HG02759 (cell line): Measurements from ENCODE around the gene SASH3.

Experiments used
- ATAC-seq: cut with Tn5 transposase; IDR thresholded peaks from one replicate; pipeline ENCODE4 v1.9.1; 2021; ENCODE audit warnings: mild to moderate bottlenecking, moderate library complexity; ENCODE audit not compliant: unreplicated experiment

Gene SASH3

DNA sequence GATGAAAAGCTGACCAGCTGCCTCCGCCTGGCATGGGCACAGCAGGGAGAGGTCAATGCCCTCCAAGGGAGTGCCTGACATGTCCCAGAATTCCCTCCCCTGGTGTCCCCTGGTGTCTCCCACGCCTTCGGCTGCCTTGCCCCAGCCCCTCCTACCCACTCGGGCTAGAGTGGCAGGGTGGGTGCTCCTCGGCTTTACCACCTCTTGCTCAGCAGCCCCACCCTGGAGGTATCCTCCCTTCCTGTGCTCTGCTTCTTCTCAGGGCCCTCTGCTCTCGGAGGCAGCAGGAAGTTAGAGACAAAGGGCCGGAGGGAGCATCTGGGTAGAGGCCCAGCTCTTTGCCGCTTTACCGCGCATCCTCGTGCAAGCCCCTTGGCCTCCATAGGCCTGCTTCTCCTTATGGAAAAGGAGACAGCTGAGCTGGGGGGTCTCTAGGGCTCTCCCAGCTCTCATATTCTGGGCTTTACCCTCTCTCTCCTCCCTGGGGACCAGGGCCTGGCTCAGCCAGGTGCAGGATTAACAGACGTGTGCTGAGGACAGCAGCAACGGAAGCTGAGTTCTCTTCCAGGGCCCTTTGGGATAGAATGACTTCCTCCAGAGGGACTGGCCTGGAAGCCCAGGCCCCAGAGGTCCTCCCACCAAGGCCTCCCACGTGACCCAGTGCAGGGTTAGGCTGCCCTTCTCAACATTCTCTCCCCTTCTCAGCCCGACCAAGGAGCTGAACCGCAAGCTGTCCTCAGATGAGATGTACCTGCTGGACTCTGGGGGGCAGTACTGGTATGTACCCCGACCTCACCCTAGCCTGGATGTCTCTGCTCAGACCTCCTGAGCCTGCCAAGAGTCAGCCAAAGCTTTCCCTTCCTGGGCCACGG, 23.7 kb upstream of the SASH3 start:
- ATAC-seq: no peak

DNA sequence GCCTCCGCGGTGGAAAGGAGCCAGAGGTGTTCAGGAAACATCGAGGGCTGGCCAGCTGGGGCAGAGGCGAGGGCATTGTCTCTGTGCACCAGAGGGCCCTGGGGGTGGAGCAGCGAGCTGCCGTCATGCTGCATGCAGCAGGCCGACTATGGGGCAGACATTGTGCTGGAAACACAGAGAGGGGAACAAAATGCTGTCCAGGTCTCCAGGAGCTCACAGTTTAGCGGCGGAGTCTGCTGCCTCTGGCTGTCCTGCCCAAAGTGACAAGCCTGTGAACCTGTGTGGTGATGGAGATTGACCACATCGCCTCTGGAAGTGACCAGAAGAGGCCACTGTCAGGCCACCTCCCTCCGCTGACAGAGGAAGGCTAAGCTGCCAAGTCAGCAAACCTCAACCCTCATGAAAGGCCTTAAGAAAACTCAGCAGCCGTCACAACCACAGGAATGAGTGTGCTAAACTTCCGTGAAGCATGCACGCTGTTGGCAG, 20.1 kb upstream of the SASH3 start:
- peak; percentile 56 for ATAC-seq

DNA sequence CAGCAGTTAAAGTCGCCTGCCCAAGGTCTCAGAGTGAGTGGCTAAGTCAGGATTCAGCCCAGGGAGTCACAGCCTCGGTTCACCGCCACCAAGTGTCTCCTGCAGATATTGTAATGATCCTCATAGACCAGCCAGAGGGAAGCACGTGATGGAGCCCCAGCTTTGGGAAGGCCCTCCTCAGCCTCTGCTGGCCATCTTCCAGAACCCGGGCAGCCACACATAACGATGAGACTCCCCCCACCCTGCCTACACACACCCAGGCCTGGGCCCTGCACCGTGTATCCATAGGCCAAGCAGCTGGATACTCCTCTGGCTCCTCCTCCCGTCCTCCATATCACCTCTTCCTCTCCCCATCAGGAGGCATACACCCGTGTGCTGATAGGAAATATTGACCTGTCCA, 19.6 kb upstream of the SASH3 start:
- ATAC-seq: no peak

DNA sequence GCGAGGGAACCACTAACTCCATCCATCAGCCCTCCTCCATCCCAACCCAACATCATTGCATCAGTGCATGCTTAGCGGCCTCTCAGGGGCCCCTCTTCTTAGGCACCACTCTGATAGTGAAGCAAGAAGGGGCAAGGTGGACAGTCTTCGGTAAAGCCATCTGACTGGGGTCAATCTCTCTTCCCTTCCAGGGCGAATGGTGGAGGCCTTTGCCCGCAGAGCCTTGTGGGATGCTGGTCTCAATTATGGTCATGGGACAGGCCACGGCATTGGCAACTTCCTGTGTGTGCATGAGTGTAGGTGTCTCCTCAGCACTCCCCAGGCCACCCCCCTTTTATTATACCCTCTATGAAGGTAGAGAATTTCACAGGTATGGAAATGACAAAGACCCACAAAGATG, 18.8 kb upstream of the SASH3 start:
- ATAC-seq: no peak

DNA sequence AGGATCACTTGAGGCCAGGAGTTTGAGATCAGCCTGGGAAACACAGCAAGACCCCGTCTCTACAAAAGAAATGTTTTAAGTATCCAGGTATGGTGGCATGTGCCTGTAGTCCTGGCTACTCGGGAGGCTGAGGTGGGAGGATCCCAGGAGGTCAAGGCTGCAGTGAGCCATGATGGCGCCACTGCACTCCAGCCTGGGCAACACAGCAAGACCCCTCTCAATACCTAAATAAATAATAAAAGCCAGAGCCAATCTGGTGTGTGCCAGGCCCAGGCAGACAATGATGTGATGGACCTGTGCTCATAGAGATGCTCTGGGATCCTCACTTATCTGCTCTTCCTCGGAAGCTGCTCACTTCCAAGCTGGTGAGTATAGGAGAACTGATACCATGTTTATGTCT, 18.2 kb upstream of the SASH3 start:
- no peak for ATAC-seq

DNA sequence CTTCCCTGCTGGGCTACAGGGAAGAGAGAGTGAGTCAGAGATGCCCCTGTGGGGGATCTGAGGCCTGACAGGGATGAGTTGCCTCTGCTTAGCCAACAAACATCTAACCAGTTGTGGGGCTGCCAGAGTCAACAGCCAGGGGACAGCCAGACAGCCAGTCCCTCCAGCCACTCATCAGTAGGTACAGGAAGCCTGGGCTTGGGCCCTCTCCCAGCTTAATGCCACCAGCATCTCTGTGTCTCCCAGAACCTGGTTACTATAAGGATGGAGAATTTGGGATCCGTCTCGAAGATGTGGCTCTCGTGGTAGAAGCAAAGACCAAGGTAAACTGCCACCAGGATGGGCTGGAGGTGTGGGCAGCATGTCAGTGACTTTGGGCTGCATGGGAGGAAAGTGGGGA, 17.3 kb upstream of the SASH3 start:
- no peak for ATAC-seq

DNA sequence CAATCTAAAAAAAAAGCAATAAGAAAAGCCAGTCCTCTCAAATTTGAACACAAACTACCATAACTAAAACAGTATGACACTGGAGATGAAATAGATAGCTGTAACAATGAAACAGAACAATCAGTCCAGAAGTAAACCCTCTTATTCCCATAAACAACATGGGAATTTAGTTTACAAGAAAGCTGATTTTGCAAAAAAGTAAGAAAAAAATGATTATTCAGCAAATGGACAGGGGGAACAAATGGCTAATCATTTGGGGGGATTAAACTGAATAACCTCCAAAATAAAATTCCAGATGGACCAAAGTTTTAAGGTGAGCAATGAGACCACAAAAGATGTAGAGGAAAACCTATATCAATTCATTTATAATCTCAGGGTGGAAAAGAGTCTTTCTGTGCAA, 16.1 kb upstream of the SASH3 start:
- no peak for ATAC-seq

DNA sequence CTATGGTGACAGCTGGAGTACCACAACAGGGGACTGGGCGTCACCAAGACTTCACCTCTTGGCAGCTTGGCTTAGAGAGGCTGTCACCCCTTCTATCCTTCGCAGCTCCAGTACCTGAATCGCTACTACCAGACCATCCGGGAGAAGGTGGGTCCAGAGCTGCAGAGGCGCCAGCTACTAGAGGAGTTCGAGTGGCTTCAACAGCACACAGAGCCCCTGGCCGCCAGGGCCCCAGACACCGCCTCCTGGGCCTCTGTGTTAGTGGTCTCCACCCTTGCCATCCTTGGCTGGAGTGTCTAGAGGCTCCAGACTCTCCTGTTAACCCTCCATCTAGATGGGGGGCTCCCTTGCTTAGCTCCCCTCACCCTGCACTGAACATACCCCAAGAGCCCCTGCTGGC, 11.6 kb upstream of the SASH3 start:
- no peak for ATAC-seq

DNA sequence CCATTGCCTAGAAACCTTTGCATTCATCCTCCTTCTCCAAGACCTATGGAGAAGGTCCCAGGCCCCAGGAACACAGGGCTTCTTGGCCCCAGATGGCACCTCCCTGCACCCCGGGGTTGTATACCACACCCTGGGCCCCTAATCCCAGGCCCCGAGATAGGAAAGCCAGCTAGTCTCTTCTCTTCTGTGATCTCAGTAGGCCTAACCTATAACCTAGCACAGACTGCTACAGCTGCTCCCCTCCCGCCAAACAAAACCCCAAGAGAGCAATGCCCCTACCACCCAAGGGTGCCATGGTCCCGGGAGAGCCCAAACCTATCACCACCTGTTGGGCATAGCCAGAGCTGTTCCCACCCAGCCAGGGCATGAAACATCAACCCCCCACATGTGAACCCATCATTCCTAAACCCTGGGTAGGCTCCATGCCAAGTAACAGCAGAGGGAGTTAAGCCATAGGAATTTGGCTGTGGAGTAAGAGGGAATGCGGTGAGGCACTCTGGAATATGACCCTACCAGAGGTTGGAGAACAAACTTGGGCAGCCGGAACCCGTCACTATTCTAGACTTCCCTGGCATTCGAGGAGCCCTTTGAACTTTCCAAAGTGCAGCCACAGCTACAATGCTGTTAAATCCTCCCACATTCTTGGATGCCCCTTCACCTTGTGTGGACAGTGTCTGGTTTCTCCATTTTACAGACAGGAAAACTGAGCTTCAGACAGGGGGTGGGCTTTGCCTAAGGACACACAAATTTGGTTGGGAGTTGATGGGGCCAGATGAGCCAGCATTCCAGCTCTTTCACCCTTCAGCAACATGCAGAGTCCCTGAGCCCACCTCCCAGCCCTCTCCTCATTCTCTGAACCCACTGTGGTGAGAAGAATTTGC, 10.9 kb upstream of the SASH3 start:
- ATAC-seq: no peak

DNA sequence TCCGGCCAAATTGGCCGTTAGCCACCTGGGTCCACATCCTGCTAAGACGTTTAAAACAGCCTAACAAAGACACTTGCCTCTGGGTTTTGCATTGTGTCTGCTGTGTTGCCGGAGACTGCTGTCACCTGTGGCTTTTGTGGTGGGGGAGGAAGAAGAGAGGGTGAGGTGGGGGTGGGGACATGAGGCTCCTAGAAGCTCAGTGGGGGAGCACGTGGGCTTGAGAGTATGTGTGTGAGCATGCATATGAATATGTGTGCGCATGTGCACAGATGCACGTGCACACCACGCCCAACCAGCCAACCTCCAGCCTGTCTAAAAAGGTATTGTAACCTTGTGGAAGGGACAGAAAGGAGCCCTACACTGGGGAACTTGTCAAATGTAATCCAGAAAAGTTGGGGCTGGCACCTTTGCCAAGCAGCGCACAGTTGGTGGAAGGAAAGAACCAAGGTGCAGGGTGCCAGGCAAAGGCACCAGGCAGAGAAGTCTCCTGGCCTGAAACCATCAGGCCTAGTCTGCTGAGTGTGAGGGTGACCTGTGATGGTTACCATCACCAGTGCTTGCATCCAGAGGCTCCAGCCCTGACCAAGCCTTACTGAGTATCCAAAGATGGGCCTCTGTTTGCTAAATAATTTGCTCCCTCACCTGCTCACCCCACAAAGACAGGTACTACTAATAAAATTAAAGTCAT, 10.1 kb upstream of the SASH3 start:
- ATAC-seq: peak; percentile 57

DNA sequence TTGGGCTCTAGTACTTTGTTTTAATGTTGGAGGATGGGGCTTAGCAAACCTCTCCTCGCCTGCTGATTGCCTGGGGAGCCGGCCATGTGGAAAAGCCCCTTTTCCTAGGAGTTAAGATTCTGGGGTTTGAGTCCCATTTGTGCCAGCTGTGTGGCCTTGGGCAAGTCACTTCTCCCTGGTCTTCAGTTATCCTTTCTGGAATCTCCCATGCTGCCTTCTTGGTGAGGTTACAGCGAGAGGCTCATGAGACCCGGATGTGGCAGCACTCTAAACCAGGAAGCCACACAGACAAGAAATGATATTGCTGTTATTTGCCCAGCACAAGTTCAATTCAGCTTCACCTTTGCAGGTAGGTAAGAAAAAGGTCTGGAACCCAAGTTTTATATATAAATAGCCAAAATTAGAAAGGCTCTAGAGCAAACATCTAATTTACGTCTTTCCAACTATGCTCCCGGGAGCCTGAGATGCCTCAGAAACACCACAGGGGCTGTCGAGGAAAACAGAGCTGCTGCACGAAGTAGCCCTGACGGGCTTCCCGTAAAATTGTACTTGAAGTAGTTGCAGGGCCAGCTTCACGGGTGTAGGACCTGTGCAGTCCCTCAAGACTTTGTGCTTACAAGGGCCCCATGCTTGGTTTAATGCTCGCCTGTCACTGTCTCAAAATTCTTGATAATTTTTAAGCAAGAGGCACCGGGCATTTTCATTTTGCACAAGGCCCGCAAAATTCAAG, 8.3 kb upstream of the SASH3 start:
- no peak for ATAC-seq

DNA sequence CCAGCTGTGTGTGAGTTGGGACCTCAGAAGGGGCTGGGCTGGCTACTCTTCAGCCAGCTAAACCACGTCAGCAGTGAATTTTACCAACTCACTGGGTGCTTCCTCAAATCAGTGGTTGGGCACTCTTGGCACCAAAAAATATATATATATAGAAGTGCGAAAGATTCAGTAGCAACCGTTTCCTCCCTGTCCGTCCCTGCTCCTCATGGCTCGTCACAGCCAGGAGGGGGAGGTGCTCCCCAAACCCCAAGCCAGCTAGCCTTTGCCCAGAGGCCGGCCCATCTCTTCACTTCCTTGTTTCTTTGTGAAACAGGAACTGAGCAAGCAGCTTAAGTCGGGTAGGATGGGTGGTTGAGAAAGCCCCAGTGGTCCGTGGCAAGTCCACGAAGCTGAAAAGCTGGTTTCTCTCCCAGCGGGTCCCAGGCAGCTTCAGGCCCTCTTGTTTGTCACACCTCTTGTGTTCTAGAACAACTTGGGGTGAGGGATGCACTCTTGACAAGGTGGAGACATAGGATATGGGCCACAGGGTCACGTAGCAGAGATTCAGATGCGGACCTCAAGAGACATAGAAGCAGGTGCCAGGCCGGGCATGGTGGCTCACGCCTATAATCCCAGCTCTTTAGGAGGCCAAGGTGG, 6.8 kb upstream of the SASH3 start:
- ATAC-seq: peak; percentile 65

DNA sequence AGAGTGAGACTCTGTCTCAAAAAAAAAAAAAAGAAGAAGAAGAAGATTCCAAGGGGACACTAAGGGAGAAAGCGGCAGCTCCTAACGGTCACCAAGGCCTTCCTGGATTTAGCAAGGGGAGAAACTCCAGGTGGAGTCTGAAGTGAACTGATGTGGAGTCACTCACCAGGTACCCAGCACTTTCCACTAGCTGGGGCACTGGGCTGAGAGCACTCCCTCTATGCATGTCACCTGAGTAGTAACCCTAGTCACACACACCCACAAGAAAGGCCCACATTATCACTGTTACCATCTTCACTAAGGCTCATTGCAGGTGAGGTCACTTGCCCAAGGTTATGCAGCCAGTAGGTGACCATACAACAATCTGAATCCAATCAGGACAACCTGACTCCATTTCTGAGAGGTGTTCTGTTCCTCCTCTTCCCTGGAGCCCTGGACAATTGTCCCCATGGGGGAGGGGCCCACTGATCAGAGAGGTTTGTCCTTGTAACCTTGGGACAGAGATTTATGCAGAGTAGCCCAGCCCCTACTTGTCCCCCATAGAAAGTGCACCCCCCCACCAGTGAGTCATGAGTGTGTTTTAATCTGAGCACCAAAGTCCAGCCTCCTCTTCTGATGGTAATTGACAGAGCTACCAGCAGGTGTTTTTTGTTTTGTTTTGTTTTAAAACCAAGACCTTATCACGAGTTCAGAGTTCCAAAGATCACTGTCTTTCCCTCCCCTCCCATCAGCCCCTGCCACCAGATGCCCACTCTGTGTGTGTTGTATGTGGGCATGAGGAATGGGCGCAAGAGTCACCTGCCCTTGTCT, 5.9 kb upstream of the SASH3 start:
- ATAC-seq: no peak

DNA sequence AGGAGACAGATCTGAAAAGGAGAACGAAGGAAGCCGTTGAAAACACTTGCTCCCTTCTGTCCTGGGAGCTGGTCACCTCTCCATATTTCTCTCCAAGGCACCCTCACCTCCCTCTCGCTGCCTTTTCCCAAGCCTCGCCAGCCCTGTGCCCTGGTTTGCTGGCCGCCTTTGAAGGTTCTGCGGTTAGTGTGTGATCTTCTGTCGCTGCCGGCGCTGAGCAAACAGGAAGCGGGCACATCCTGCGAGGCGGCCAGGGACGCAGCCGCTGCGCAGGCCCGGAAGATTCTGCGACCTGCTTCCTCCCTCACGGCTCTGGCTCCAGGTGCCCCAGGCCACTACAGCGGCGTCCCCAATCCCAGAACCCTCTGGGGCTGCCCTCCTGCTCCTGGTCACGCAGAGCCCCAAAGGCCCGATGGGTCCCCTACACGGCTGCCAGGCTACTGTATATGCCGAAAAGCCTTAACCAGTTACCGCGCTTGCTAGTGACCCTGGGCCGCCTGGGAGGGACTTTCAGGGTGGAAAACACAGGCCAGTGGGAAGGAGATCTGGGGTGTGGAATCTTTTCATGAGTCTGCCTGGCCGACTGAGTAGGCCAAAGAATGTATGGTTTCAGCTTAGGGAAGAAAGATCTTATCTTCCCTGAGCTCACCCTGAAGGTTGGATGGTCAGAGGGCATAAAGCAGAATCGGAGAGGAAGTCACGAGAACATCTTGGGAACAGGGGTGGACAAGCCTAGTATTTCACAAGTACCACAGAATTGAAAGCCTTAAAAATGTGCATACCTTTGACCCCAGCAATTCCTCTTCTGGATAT, 2.3 kb upstream of the SASH3 start:
- peak; percentile 32 for ATAC-seq

DNA sequence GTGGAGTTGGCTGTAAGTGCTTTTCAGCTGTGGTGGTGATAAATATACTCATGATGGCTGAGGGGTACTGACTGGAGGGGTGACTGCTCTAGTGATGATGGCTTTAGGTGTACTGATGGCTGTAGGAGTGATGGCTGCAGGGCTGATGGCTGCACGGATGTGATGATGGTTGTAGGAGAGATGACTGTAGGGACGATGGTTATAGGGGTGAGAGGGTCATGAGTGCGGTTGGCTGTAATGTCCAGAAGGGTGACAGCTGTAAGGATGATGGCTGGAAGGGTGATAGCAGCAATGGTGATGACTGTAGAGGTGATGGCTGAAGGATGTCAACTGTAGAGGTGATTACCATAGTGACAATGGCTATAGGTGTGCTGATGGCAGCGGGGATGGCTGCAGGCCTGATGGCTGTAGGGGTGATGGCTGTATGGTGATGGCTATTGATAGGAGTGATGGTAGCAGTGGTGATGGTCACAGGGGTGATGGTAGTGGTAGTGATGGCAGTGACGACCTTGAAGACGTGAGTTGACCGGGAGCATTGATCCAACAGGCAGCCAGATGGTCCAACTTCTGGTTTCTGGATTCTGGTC, 570 bp upstream of the SASH3 start:
- ATAC-seq: no peak

DNA sequence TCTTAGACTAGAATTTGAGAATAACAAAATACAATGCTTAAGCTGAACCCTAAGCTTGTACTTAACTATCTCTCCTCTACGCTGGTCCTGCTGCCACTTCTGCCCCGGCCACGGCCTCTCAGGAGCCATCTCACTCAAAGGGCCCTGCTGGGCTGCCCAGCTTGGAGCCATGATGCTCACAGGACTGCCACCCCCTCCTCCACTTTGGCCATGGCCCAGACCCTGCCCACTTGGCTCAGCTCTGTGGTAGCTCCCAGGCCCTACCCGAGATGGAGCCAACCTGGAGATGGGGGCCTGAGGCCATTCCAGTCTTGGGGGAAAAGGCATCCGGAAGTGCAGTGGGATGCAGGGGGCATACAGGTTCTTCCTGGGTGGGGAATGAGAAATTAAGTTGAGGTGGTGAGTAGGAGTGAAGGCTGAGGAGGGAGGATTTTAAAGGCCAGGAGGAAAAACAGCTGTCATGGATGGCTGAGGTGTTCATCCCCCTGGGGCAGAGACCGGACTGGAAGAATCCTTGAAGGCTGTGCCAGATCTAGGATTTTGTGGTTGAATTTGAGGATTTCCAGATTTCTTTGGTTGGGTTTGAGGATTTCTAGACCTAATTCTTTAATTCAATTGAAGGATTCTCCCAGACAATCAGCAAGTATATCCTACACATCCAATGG, 824 bp downstream of the SASH3 start:
- no peak for ATAC-seq

DNA sequence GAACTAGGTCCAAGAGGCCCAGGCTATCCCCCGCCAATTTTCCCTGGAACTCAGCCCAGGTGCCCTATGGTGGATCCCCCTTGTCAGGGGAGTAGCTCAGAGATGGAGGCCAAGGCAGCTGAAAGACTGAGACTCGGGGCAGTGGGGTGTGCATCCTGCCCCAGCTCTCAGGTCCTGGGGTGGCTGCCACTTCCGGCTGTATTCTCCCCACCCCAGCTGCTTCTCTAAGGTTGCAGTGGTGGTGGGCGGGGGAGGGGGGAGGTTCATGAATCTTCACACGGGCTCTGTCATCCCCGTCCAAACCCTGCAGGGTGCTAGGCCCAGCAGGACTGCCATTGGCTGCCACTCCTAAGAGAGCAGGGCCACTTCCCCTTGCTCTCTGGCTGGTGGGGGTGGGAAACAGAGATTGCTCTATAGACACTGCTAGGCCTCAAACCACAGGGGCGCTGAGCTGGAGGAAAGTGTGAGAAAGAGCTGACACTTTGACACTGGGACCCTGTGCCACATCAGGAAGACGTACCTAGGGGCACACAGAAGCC, 1.5 kb downstream of the SASH3 start:
- peak; percentile 71 for ATAC-seq
